GM19099 (cell line): ENCODE measurements around the gene FAM227B.

Source experiments
- POLR2A ChIP-seq: IDR thresholded peaks from 3 replicates; pipeline ENCODE4 v1.6.1; 2011; ENCODE audit warnings: low read depth; ENCODE audit not compliant: insufficient read length; ENCODE audit errors: extremely low read depth

Gene FAM227B

GRCh38 chr15:49366496-49366895, 254.1 kb downstream of the FAM227B start:
- no peak for TF ChIP-seq POLR2A

- no peak for TF ChIP-seq POLR2A
Measured at GRCh38 chr15:49361370-49361769, 259.2 kb downstream of the FAM227B start.

- no peak for TF ChIP-seq POLR2A
Measured at GRCh38 chr15:49343546-49343945, 277.1 kb downstream of the FAM227B start.

DNA sequence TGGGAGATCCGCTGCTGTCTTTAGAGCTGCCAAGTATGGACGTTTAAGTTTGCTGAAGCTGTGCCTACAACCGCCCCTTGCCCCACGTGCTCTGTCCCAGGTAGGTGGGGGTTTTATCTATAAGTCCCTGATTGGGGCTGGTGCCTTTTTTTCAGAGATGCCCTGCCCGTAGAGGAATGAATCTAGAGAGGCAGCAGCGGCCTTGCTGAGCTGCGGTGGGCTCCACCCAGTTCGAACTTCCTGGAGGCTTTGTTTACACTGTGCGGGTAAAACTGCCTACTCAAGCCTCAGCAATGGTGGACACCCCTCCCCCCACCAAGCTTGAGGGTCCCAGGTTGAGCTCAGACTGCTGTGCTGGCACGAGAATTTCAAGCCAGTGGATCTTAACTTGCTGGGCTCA, 281.0 kb downstream of the FAM227B start:
- TF ChIP-seq POLR2A: no peak

DNA sequence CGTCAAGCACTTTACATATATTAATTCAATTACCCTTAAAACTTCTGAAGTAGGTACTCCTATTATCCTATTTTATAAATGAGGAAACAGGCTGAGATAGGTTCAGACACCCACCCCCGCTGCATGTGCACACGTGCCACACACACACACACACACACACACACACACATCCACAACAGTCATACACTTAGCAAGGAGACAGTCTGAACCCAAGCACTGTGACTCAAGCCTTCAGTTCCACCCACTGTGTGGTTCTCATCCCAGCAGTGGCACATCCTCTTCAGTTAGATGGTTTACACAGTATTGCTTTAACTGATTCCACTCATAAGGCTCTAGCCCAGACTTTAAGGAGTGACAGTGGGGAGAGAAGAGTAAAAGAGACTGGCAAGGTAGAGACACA, 288.7 kb downstream of the FAM227B start:
- no peak for TF ChIP-seq POLR2A

DNA sequence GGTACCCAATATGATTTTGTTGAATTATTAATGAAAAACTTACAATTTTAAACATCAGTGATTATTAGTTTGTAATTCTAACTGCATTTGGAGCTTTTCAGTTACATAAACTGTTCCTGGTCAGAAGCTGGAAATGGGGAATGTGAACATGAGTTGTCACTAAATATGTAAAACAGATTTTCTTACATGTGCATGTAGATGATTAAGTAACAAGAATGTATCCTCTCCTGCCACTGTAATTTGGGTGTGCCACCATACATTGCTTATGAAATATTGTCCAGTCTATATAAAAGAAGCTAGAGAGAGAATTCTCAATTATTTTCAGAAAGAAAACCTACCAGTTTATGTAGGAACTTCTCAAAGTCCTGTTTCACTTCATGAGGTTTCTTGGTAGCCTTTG, 289.2 kb downstream of the FAM227B start:
- TF ChIP-seq POLR2A: no peak

DNA sequence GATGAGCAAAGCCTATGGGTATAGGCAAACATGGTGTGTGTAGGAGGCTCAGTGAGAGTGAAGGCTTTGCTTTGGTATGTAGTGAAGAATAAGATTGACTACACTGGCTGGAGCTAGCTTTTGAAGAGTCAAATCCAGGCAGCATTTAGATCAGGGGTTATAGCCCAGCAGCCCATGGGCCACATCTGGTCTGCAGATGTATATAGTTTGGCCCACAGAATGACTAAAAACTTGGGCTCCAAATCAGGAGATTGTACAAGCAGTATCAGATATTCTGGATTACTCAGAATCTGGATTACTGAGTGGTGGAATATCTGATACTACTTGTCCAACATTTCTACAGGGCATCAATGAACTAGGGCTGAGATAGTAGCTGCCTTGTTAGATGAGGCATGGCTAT, 290.5 kb downstream of the FAM227B start:
- no peak for TF ChIP-seq POLR2A

GRCh38 chr15:49328941-49329340, 291.7 kb downstream of the FAM227B start:
- TF ChIP-seq POLR2A: no peak

DNA sequence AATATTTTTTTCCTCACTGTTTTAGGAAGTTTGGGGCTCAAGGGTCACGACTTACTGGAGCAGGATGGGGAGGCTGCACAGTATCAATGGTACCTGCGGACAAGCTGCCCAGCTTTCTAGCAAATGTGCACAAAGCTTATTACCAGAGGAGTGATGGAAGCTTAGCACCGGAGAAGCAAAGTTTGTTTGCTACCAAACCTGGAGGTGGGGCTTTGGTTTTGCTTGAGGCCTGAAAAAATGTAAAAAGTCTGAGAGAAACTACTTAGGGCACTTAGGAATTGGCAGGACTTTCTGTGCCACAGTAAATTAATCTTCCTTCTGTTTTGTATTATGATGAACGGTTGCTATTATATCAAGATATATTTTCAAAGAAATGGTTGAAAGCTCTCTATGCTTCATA, 292.7 kb downstream of the FAM227B start:
- no peak for TF ChIP-seq POLR2A

- no peak for TF ChIP-seq POLR2A
Measured at GRCh38 chr15:49323207-49323606, 297.4 kb downstream of the FAM227B start.

DNA sequence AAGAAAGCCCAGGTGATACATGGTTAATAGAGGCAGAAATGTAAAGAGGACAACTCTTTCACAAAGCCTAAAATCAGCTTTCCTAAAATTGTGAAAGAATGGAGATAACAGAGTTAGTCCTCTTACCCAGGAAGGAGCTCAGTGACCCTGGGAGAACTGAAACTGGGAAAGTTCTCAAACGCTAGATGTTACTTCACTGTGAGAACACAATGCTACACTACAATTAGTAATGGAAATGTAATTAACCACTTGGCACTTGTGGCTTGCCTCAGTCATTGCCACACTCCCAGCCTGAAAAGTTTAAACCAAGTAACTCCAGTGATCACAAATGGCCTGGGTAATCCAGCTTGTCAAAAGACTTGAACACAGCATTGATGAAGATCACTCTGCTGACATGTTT, 300.3 kb downstream of the FAM227B start:
- no peak for TF ChIP-seq POLR2A

GRCh38 chr15:49315391-49315823, 305.2 kb downstream of the FAM227B start:
- no peak for TF ChIP-seq POLR2A

DNA sequence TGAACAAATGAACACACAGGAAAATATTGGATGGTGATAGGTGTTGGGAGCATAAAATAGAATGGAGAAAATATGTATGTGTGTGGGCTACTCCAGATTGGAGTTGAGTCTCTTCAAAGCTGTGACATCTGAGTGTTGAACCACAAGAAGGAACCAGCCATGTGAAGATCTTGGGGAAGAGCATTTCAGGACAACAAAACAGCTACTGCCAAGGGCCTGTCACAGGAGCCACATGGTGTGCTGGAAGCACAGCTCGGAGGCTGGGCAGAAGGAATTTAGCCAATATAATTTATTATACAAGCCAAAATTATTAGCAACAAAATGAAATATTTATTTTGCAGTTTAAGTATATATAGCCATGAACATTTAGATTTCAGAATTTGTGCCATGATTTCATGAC, 305.9 kb downstream of the FAM227B start:
- no peak for TF ChIP-seq POLR2A

DNA sequence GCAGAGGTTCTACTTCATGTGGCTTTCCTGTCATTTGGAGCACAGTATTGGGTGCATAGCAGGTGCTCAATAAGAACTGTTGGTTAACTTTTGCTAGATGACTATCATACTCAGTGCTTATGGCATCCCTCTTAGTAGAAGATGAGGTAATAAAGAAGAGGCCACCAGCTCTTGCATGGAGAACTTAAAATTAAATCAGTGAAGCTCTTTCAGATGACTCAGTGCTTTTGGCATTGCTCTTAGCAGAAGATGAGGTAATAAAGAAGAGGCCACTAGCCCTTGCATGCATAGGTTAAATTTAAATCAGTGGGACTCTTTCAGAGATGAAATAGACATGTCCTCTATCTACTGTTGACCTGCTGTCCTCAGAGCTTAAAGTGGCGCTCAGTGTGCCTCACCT, 307.0 kb downstream of the FAM227B start:
- TF ChIP-seq POLR2A: no peak

DNA sequence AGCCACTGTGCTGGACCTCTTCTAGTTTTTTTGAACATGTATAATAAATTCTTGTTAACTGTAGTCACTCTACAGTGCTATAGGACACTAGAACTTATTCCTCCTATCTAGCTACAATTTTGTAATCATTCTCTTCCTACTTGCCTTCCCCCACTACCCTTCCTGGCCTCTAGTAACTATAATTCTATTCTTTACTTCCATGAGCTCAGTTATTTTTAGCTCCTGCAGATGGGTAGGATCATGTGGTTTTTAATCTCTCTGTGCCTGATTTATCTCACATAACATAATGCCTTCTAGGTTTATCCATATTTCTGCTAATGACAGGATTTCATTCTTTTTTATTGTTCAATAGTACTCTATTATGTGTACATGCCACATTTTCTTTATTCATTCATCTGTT, 310.7 kb downstream of the FAM227B start:
- no peak for TF ChIP-seq POLR2A

- no peak for TF ChIP-seq POLR2A
Measured at GRCh38 chr15:49308686-49309085, 311.9 kb downstream of the FAM227B start.

- TF ChIP-seq POLR2A: no peak
Measured at GRCh38 chr15:49306551-49306950, 314.1 kb downstream of the FAM227B start.

- TF ChIP-seq POLR2A: no peak
Measured at GRCh38 chr15:49303003-49303402, 317.6 kb downstream of the FAM227B start.
